HAP-1 (cell line): ENCODE results near the gene DES.

Experiments
- DNase-seq, 2 experiments: peaks; one replicate each; pipeline ENCODE4 v3.0.0-alpha.2; 2016 to 2020; ENCODE audit warnings: low spot score in 2 of 2
- H3K27me3 ChIP-seq: fragments of 250-450 bp; sonication (Bioruptor Pico); 2 replicates; pipeline ENCODE4 v1.5.1; 2020; ENCODE audit warnings: low read depth, mild to moderate bottlenecking, moderate library complexity
- H3K36me3 ChIP-seq: fragments of 250-450 bp; sonication (Bioruptor Pico); replicated peaks from 2 replicates; pipeline ENCODE4 v1.5.1; 2020; ENCODE audit warnings: mild to moderate bottlenecking
- H3K4me1 ChIP-seq: fragments of 250-450 bp; sonication (Bioruptor Pico); 2 replicates; pipeline ENCODE4 v1.5.1; 2020; ENCODE audit warnings: mild to moderate bottlenecking
- H3K4me3 ChIP-seq: fragments of 250-450 bp; sonication (Bioruptor Pico); 2 replicates; pipeline ENCODE4 v1.5.1; 2020; ENCODE audit warnings: mild to moderate bottlenecking, moderate library complexity
- H3K9me3 ChIP-seq: fragments of 250-450 bp; sonication (Bioruptor Pico); 2 replicates; pipeline ENCODE4 v1.5.1; 2020; ENCODE audit warnings: mild to moderate bottlenecking, moderate library complexity
- in situ Hi-C: fragments of 300-500 bp; cut with MboI; formaldehyde crosslinking; loops from 3 replicates; pipeline ENCODE4 v1.14.3; 2020; ENCODE audit warnings: low sequenced_read_pairs, inconsistent platforms, mixed read lengths

The DES gene

DNA sequence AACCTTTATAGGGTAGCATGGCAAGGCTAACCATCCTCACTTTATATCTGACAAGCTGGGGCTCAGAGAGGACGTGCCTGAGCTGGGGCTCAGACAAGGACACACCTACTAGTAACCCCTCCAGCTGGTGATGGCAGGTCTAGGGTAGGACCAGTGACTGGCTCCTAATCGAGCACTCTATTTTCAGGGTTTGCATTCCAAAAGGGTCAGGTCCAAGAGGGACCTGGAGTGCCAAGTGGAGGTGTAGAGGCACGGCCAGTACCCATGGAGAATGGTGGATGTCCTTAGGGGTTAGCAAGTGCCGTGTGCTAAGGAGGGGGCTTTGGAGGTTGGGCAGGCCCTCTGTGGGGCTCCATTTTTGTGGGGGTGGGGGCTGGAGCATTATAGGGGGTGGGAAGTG, 1.2 kb upstream of the DES start:
- DNase-seq = no peak
- peaks cover 3% of the 10 kb centered on the region; the same call in 1 of the 2 replicates for H3K9me3 ChIP-seq
- no peak overlapping the region for H3K4me3 ChIP-seq
- no peaks in the 10 kb centered on the region for H3K36me3 ChIP-seq
- H3K27me3 ChIP-seq = no peaks in the 10 kb centered on the region
- in situ Hi-C loops = no loop called here
- 0 out of 2 replicates have a peak, but pooled peaks cover 3% of the 10 kb centered on the region for H3K4me1 ChIP-seq

DNA sequence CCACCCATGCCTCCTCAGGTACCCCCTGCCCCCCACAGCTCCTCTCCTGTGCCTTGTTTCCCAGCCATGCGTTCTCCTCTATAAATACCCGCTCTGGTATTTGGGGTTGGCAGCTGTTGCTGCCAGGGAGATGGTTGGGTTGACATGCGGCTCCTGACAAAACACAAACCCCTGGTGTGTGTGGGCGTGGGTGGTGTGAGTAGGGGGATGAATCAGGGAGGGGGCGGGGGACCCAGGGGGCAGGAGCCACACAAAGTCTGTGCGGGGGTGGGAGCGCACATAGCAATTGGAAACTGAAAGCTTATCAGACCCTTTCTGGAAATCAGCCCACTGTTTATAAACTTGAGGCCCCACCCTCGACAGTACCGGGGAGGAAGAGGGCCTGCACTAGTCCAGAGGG, 803 bp upstream of the DES start:
- Histone ChIP-seq H3K9me3 (peaks cover 1% of the 10 kb centered on the region; the same call in 1 of the 2 replicates), H3K4me3 (no peak overlapping the region), H3K4me1 (0 out of 2 replicates have a peak, but pooled peaks cover 3% of the 10 kb centered on the region), H3K36me3 (no peaks in the 10 kb centered on the region), H3K27me3 (no peaks in the 10 kb centered on the region)
- in situ Hi-C loops = no loop called here
- no peak for DNase-seq

DNA sequence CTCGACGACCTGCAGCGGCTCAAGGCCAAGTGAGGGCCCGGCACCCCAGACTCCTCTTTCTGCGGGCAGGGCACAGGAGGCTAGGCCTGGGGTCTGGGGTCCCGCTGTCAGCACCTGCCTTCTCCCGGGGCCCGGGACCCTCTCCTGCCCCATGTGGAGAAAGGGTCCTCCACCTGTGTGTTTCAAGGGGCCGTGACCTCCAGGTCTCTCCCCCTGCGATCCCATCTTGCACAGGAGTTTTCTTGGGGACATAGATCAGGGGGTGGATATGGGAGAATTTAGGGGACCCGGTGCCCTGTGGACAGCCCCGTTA, 791 bp downstream of the DES start:
- in situ Hi-C loops = no loop called here

DNA sequence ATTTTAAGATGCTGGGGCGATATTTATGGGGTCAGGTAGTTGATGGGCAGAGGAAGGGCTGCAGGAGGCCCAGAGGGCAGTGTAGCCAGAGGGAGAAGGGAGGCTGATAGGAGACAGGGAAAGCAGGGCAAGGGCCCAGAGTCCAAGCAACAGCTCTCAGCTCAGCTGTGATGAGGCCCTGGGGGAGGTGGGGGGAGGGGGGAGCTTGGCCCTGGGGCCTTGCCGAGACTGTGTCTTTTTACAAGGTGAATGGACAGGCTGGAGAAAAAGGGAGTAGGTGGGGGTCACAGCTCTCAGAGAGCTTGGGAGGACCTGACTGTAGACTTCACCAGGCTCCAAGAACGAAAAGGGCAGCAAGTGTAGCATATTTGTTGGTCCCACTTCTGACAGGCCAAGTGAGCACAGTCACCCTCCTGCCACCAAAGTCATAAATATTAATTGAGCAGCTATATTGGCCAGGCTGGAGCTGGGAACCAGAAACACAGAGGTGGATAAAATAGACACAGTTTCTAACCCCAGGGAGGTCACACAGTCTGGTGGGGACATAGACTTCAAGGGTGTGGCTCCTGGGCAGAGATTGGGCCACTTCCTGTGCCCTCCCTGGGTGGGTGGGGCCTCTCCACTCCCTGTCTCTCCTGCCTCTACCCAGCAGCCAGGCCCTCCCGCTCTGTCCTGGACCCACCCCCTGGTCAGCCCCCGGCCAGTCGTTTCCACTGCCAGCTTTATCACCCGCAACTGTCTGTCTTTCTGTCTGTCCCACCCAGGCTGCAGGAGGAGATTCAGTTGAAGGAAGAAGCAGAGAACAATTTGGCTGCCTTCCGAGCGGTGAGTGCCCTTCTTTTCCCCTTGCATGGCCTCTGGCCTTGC, 1.4 kb downstream of the DES start:
- in situ Hi-C loops = no loop called here
- H3K9me3 ChIP-seq = no peaks in the 10 kb centered on the region

More for the DNA sequence above, 791 bp downstream of the DES start:
- Histone ChIP-seq H3K27me3 (no peaks in the 10 kb centered on the region), H3K4me3 (no peak overlapping the region), H3K4me1 (0 out of 2 replicates have a peak, but pooled peaks cover 3% of the 10 kb centered on the region), H3K36me3 (no peaks in the 10 kb centered on the region), H3K9me3 (no peaks in the 10 kb centered on the region)
- DNase-seq = no peak

DNA sequence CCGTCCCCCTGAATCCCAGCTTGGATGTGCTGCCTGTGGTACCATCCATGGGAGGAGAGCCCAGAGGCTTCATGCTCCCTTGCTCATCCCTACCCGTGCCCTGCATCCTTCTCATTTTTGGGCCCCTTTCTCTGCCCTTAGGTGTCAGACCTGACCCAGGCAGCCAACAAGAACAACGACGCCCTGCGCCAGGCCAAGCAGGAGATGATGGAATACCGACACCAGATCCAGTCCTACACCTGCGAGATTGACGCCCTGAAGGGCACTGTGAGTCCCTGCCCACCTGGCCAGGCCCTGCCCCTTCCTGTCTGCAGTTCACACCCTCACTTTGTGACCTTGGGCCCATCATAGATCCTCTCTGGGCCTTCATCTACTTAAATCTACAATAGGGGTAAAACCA, 2.5 kb downstream of the DES start:
- in situ Hi-C loops = no loop called here
- Histone ChIP-seq H3K4me1 (0 out of 2 replicates have a peak, but pooled peaks cover 3% of the 10 kb centered on the region), H3K27me3 (no peaks in the 10 kb centered on the region), H3K36me3 (no peaks in the 10 kb centered on the region), H3K9me3 (no peaks in the 10 kb centered on the region), H3K4me3 (no peak overlapping the region)
- DNase-seq = no peak

More for the DNA sequence above, 1.4 kb downstream of the DES start:
- Histone ChIP-seq H3K4me3 (no peak overlapping the region), H3K27me3 (no peaks in the 10 kb centered on the region), H3K4me1 (0 out of 2 replicates have a peak, but pooled peaks cover 3% of the 10 kb centered on the region), H3K36me3 (no peaks in the 10 kb centered on the region)
- DNase-seq = no peak

DNA sequence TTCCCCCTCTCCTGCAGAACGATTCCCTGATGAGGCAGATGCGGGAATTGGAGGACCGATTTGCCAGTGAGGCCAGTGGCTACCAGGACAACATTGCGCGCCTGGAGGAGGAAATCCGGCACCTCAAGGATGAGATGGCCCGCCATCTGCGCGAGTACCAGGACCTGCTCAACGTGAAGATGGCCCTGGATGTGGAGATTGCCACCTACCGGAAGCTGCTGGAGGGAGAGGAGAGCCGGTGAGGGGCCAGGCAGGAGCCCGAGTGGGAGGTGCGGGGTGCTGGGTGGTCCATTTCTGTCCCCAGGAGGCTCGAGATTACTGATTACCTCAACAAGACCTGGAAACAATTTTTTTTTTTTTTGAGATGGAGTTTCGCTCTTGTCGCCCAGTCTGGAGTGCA, 3.1 kb downstream of the DES start:
- Histone ChIP-seq H3K4me3 (no peak overlapping the region), H3K36me3 (no peaks in the 10 kb centered on the region), H3K9me3 (no peaks in the 10 kb centered on the region), H3K4me1 (0 out of 2 replicates have a peak, but pooled peaks cover 1% of the 10 kb centered on the region), H3K27me3 (no peaks in the 10 kb centered on the region)
- DNase-seq = no peak
- in situ Hi-C loops = no loop called here

DNA sequence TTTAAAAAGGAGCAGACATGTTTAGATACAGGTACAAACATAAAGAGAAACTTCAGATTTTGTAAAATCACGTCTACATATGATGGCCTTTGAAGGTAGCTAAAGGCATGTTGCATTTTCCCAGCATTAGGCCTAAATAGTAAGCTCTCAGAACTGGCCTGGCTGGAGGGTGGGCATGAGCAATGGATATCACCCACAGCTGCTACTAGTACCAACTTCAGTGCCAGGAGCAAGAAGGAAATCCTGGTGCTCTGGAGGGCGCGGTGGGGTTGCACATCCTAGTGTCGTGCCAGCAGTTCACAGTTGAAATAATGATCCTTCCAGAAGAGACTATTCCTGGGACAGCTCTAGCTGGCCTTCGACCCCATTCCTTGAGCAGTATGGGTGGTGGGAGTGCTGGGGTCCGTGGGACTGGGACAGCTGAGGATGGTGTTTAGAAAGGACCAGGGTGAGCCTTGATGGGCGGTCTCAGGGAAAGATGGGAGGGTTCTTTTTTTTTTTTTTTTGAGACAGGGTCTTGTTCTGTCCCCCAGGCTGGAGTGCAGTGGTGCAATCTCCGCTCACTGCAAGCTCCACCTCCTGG, 4.9 kb downstream of the DES start:
- no peak for DNase-seq
- H3K4me1 ChIP-seq = no peaks in the 10 kb centered on the region
- H3K4me3 ChIP-seq = no peak overlapping the region
- no peaks in the 10 kb centered on the region for H3K36me3 ChIP-seq
- in situ Hi-C loops = no loop called here
- no peaks in the 10 kb centered on the region for H3K27me3 ChIP-seq
- H3K9me3 ChIP-seq = no peaks in the 10 kb centered on the region

DNA sequence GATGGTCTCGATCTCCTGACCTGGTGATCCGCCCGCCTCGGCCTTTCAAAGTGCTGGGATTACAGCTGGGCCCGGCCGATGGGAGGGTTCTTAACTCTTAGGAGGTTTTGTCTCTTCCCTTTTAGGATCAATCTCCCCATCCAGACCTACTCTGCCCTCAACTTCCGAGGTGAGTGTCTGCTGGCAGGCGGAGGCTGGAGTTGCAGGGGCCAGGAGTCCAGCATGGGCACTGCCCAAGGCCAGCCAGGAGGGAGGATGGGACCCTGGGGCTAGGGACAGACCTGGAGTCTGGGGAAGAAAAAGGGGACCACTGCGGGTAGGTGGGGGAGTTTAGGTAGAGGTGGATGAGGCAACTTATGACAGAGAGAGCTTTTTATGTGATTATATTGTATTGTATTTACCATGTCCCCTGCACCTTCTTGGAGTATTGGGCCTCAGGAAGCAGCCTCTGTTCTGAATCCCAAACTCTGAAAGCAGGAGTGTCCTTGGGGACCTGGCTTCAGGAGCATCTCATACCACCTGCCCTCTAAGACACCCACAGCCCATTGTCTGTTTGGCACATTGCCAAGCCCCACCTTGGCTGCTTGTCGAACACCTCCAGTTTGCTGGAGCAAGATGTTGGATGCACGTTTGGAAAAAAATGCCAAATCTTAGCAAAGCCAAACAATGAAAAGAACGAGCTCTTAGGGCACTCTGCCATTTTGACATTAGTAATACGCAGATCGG, 5.6 kb downstream of the DES start:
- H3K4me3 ChIP-seq = no peak overlapping the region
- no peaks in the 10 kb centered on the region for H3K36me3 ChIP-seq
- H3K9me3 ChIP-seq = no peaks in the 10 kb centered on the region
- no peaks in the 10 kb centered on the region for H3K4me1 ChIP-seq
- DNase-seq = no peak
- in situ Hi-C loops = no loop called here
- no peaks in the 10 kb centered on the region for H3K27me3 ChIP-seq

DNA sequence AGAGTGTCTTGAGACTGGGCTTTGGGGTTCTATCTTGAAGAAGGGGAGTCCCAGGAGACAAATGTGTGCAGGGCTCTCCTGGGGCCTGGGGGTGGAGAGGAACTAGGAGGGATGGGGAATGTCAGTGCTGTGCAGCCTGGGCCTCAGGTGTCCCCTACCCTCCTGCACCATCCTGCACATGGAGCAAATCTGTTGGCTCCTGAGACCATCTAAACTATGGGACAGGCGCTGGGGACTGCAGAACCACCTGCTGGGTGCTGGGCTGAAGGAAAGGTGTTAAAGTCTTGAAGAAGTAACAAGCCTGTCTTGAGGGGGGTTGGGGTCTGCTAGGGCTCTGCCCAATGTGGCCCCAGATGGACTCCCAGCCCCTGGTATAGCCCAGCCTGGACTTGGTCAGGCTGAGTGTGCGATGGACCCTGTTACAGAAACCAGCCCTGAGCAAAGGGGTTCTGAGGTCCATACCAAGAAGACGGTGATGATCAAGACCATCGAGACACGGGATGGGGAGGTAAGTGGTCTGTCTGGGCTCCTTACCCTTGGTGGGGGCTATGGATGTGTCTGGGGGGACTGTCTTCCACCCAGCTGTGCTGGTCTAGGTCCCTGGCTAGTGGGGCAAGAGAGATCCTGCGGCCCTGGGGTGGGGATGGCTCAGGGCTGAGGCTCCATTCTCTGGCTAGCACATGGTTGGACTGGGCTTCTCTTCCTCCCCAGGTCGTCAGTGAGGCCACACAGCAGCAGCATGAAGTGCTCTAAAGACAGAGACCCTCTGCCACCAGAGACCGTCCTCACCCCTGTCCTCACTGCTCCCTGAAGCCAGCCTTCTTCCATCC, 7.3 kb downstream of the DES start:
- no peaks in the 10 kb centered on the region for H3K27me3 ChIP-seq
- DNase-seq = no peak
- in situ Hi-C loops = no loop called here
- no peaks in the 10 kb centered on the region for H3K9me3 ChIP-seq
- H3K4me1 ChIP-seq = no peaks in the 10 kb centered on the region
- no peak overlapping the region for H3K4me3 ChIP-seq
- no peaks in the 10 kb centered on the region for H3K36me3 ChIP-seq

DNA sequence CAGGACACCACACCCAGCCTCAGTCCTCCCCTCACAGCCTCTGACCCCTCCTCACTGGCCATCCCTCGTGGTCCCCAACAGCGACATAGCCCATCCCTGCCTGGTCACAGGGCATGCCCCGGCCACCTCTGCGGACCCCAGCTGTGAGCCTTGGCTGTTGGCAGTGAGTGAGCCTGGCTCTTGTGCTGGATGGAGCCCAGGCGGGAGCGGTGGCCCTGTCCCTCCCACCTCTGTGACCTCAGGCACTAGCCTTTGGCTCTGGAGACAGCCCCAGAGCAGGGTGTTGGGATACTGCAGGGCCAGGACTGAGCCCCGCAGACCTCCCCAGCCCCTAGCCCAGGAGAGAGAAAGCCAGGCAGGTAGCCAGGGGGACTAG, 7.9 kb downstream of the DES start:
- in situ Hi-C loops = no loop called here
- DNase-seq = no peak

DNA sequence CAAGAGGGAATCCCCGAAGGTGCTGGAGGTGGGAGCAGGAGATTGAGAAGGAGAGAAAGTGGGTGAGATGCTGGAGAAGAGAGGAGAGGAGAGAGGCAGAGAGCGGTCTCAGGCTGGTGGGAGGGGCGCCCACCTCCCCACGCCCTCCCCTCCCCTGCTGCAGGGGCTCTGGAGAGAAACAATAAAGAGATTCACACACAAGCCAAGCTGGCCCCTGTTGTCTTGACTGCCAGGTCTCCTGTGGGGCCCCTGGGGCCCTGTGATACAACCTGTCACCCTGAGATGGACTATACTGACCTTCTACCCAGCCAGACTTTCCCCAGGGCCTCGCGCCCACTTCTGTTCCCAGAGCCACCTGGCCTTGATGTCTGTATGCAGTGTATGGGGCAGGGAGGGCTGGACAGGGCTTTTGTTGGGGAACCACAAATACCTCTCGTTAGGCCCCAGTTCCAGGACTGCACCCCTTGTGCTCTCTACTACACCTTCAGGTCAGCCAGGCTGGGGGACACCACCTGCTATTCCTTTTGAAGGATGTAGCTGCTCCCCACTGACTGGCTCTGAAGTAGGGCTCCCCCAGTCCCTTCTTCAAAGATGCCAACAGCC, 8.5 kb downstream of the DES start:
- Histone ChIP-seq H3K36me3 (no peaks in the 10 kb centered on the region), H3K27me3 (no peaks in the 10 kb centered on the region), H3K9me3 (no peaks in the 10 kb centered on the region), H3K4me3 (no peak overlapping the region), H3K4me1 (no peaks in the 10 kb centered on the region)
- in situ Hi-C loops = no loop called here
- no peak for DNase-seq

More for the DNA sequence above, 7.9 kb downstream of the DES start:
- H3K27me3 ChIP-seq = no peaks in the 10 kb centered on the region
- no peak overlapping the region for H3K4me3 ChIP-seq
- no peaks in the 10 kb centered on the region for H3K36me3 ChIP-seq
- no peaks in the 10 kb centered on the region for H3K4me1 ChIP-seq
- no peaks in the 10 kb centered on the region for H3K9me3 ChIP-seq

DNA sequence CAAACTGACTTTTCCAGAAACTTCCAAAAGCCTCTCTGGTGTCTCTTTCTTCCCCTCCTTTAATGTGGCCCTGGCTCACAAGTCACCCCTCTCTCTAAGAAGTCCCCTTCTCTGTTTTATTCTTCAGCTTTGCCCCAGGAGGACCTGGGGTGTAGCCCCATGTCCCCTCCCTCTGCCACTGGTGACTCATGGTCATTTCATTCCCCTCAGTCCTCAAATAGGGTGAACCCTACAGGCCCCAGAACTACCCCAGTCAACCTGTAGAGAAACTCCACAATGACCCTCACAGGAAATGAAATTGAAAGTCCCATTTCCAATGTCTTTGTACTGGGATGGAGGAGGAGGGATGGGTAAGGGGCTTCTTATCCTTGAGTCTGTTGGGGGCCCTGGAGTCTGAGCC, 10.3 kb downstream of the DES start:
- H3K36me3 ChIP-seq = no peaks in the 10 kb centered on the region
- H3K27me3 ChIP-seq = no peaks in the 10 kb centered on the region
- in situ Hi-C loops = no loop called here
- no peaks in the 10 kb centered on the region for H3K9me3 ChIP-seq
- no peaks in the 10 kb centered on the region for H3K4me1 ChIP-seq
- no peak for DNase-seq
- no peak overlapping the region for H3K4me3 ChIP-seq

DNA sequence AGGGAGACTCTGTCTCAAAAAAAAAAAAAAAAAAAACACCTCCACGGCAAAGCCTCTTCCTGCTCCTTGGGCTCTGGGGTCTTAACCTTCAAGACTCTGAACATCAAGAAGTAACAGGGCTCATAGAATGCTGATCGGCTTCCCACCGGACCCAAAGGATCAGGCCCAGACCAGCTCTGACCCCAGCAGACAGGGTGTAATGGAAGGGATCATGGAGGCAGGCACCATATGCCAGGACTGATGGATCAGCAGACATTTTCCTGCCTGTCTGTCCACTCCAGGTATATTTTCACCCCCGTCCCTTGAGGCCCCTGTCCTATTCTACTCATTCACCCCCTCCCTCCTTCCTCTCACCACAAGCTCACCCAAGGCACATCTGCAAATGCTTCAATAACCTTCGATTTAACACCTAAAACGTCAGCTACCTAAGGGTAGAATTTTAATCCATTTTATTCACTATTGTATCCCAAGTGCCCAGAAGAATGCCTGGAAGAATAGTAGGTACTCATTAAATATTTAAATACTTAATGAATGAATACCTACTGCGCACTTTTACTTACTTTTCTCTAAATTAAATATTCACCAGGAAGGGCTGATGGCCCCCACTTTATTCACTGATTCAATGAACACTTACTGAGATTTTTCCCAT, 11.9 kb downstream of the DES start:
- DNase-seq = no peak
- Histone ChIP-seq H3K9me3 (no peaks in the 10 kb centered on the region), H3K4me3 (no peak overlapping the region), H3K36me3 (no peaks in the 10 kb centered on the region), H3K4me1 (peaks cover 2% of the 10 kb centered on the region; the same call in 1 of the 2 replicates), H3K27me3 (no peaks in the 10 kb centered on the region)
- in situ Hi-C loops = no loop called here
